Pancreas (tissue), 10 donors: ENCODE data around the gene AURKAIP1. TPM values are rescaled to one million over a fixed set of nuclear protein-coding genes. Genes with fewer than 3 reads are reported as not detected.

Experiments used
- ATAC-seq, 4 donors: fragments of 200-7000 bp; cut with Tn5 transposase; one replicate each; pipeline versions ENCODE4 v1.8.0 to v1.9.1; 2020; ENCODE audit warnings: mild to moderate bottlenecking in 4 of 4, moderate library complexity in 4 of 4
- DNase-seq, 6 donors: peaks; one replicate each; pipeline ENCODE4 v3.0.0-alpha.2; 2020
- FAIRE-seq: peaks from 2 replicates; lab custom pipeline; 2012; peaks lifted over from hg19 to GRCh38; lab: Jason Lieb, UNC
- H3K27ac ChIP-seq, 4 donors: fragments of 200-600 bp; sonication (generic); 1 replicate in 3 of 4; 2 replicates in 1 of 4; pipeline versions ENCODE4 v1.5.0 to v1.8.0; 2020
- H3K27me3 ChIP-seq, 4 donors: fragments of 200-600 bp; one replicate each; pipeline ENCODE4 v1.8.0; 2021
- H3K36me3 ChIP-seq, 3 donors: fragments of 200-600 bp; sonication (generic) in 1 of 3; one replicate each; pipeline versions ENCODE4 v1.5.0 to v1.8.0; 2020 to 2021
- H3K4me1 ChIP-seq, 3 donors: fragments of 200-600 bp; one replicate each; pipeline ENCODE4 v1.8.0; 2021
- H3K4me3 ChIP-seq, 4 donors: fragments of 200-600 bp; sonication (generic) in 2 of 4; one replicate each; pipeline versions ENCODE4 v1.5.0 to v1.8.0; 2020 to 2021
- H3K9me3 ChIP-seq, 4 donors: fragments of 200-600 bp; one replicate each; pipeline ENCODE4 v1.8.0; 2021
- CTCF ChIP-seq, 4 donors: fragments of 200-600 bp; sonication (generic) in 3 of 4; IDR thresholded peaks; one replicate each; pipeline versions ENCODE4 v1.5.0 to v1.8.0; 2021; ENCODE audit warnings: antibody characterized with exemption in 4 of 4
- WGBS, 2 donors: extraction: QIAGEN DNeasy Blood & Tissue Kit; methylation state at CpG; one replicate each; pipeline ENCODE4 v1.1.7; 2013; 5-methylcytosine and 5-hydroxymethylcytosine counted together
- intact Hi-C, 3 donors: fragments of 100-400 bp; cut with DNase I; formaldehyde crosslinking; loops; one replicate each; pipeline versions ENCODE4 v1.11.1 to v1.14.2; 2022
- polyA plus RNA-seq, 2 donors: library from polyadenylated mRNA; stranded (reverse); fragments of 200-250 nt; gene quantifications; one replicate each; pipeline ENCODE4 v1.2.3, GENCODE V29; 2013
- total RNA-seq, 6 donors: library from RNA; stranded (reverse); fragmentation: NEBNext Ultra II Directional in 4 of 6; extraction: Animal tissue kit (Norgen Biotek cat#: 25700) in 4 of 6; gene quantifications; one replicate each; pipeline versions ENCODE4 v1.2.1 to v1.2.4, GENCODE V29; 2021 to 2023
- donor health status: healthy with polysubstance abuse.
- donor health status: DM: no; HTN: no; CAD: no; lungs with moderate emphysema.
- donor health status: DM: no; HTN: no; CAD: no.
- donor health status: control.
- donor health status: control.
- donor health status: Bipolar disorder and iron deficiency.
- donor health status: DM: yes; HTN: yes; CAD: no.
- donor health status: DM: no; HTN: no; CAD: no.
- donor health status: DM: no; HTN: no; CAD: no.
- donor health status: DM: yes; HTN: yes; CAD: no.

AURKAIP1 gene
- total and polyA plus RNA-seq, 8 donors = 52.8 to 161 (median 64.9) TPM

GRCh38 chr1:1347026-1347595 is 27.9 kb downstream of the AURKAIP1 start:
- Histone ChIP-seq H3K36me3 (no peaks in the 10 kb centered on the region), H3K27me3 (no peaks in the 10 kb centered on the region), H3K4me1 (peaks cover 8 to 20% (median 11%) of the 10 kb centered on the region in 3 donors), H3K4me3 (peak overlapping the region in 3 of 4 donors; percentile 55 to 81 (median 68)), H3K9me3 (no peaks in the 10 kb centered on the region), H3K27ac (peak overlapping the region in 3 of 4 donors; percentile 66 to 78 (median 76))
- intact Hi-C loops = no loop called here
- DNase-seq = peak in 1 of 6 donors; percentile 34
- TF ChIP-seq CTCF (IDR thresholded peaks at IDR 0.05) = no peak
- FAIRE-seq = no peak
- WGBS, 2 donors = 42 to 52% methylated on average over 10 of the region's 10 CpGs
- ATAC-seq = no peak

GRCh38 chr1:1346501-1346890 is 28.5 kb downstream of the AURKAIP1 start:
- DNase-seq (peak in 1 of 6 donors; percentile 36), ATAC-seq (no peak), FAIRE-seq (no peak)
- TF ChIP-seq CTCF (IDR thresholded peaks at IDR 0.05) = no peak
- H3K27ac ChIP-seq = no peak overlapping the region
- 73 to 85% methylated on average over 9 to 10 of the region's 10 CpGs for WGBS, 2 donors
- no peak overlapping the region for H3K4me3 ChIP-seq
- no peaks in the 10 kb centered on the region for H3K27me3 ChIP-seq
- H3K9me3 ChIP-seq = no peaks in the 10 kb centered on the region
- H3K36me3 ChIP-seq = no peaks in the 10 kb centered on the region
- intact Hi-C loops = no loop called here
- peaks cover 8 to 20% (median 11%) of the 10 kb centered on the region in 3 donors for H3K4me1 ChIP-seq

GRCh38 chr1:1345860-1346500 is 29.0 kb downstream of the AURKAIP1 start:
- peaks cover 8 to 20% (median 11%) of the 10 kb centered on the region in 3 donors for H3K4me1 ChIP-seq
- H3K9me3 ChIP-seq = no peaks in the 10 kb centered on the region
- no peak overlapping the region for H3K27ac ChIP-seq
- H3K4me3 ChIP-seq = no peak overlapping the region
- TF ChIP-seq CTCF (IDR thresholded peaks at IDR 0.05) = no peak
- peak in 1 of 6 donors; percentile 52 for DNase-seq
- intact Hi-C loops = no loop called here
- 49 to 55% methylated on average over 12 of the region's 12 CpGs for WGBS, 2 donors
- FAIRE-seq = no peak
- H3K36me3 ChIP-seq = no peaks in the 10 kb centered on the region
- no peaks in the 10 kb centered on the region for H3K27me3 ChIP-seq
- no peak for ATAC-seq

- TF ChIP-seq CTCF (IDR thresholded peaks at IDR 0.05) = no peak
- H3K36me3 ChIP-seq = no peaks in the 10 kb centered on the region
- peaks cover 8 to 20% (median 11%) of the 10 kb centered on the region in 3 donors for H3K4me1 ChIP-seq
- no peaks in the 10 kb centered on the region for H3K27me3 ChIP-seq
- FAIRE-seq (no peak), DNase-seq (peak in 1 of 6 donors; percentile 57), ATAC-seq (no peak)
- no peak overlapping the region for H3K27ac ChIP-seq
- intact Hi-C loops = no loop called here
- WGBS, 2 donors = 73 to 76% methylated on average over 15 to 16 of the region's 16 CpGs
- no peak overlapping the region for H3K4me3 ChIP-seq
- H3K9me3 ChIP-seq = no peaks in the 10 kb centered on the region
Observed at GRCh38 chr1:1345384-1345783, 29.6 kb downstream of the AURKAIP1 start.
